K562 (cell line): ENCODE results near the gene PALMD. TPM values are rescaled to one million over a fixed set of nuclear protein-coding genes. Genes with fewer than 3 reads are reported as not detected.

ENCODE experiments used
- ADNP ChIP-seq: fragments of 200-800 bp; sonication (Bioruptor generic); IDR thresholded peaks from 2 replicates; pipeline ENCODE4 v1.6.1; 2016; ENCODE audit warnings: missing genetic modification characterization, missing compliant biosample characterization
- ARNT ChIP-seq, 2 experiments: fragments of 450-650 bp; IDR thresholded peaks; 2 replicates each; pipeline ENCODE4 v1.6.1; 2016; ENCODE audit warnings: mild to moderate bottlenecking in 1 of 2
- CBFA2T2 ChIP-seq: fragments of 450-650 bp; conservative IDR thresholded peaks from 2 replicates; pipeline ENCODE4 v1.6.1; 2017; ENCODE audit warnings: mild to moderate bottlenecking
- CBX1 ChIP-seq: sonication (generic); IDR thresholded peaks from 2 replicates; pipeline ENCODE4 v1.6.1; 2016; ENCODE audit warnings: antibody characterized with exemption, low read depth, mild to moderate bottlenecking
- ELF4 ChIP-seq: fragments of 450-650 bp; formaldehyde crosslinking; IDR thresholded peaks from 2 replicates; pipeline ENCODE4 v1.4.0; 2022; ENCODE audit warnings: missing genetic modification characterization
- FOSL1 ChIP-seq: fragments of 200-800 bp; sonication (Bioruptor generic); conservative IDR thresholded peaks from 2 replicates; pipeline ENCODE4 v1.6.1; 2016; ENCODE audit warnings: missing genetic modification characterization, missing compliant biosample characterization
- FOXA1 ChIP-seq: fragments of 450-650 bp; IDR thresholded peaks from 2 replicates; pipeline ENCODE4 v1.6.1; 2016; ENCODE audit warnings: mild to moderate bottlenecking, borderline replicate concordance
- MEF2D ChIP-seq: conservative IDR thresholded peaks from 2 replicates; pipeline ENCODE4 v1.6.1; 2016; ENCODE audit warnings: low read depth, missing genetic modification characterization, missing compliant biosample characterization
- NFIC ChIP-seq: fragments of 450-650 bp; IDR thresholded peaks from 2 replicates; pipeline ENCODE4 v1.6.1; 2017; ENCODE audit warnings: mild to moderate bottlenecking, inconsistent platforms
- RFX1 ChIP-seq: fragments of 450-650 bp; IDR thresholded peaks from 2 replicates; pipeline ENCODE4 v1.6.1; 2016; ENCODE audit warnings: mild to moderate bottlenecking, moderate library complexity
- SMAD3 ChIP-seq: fragments of 450-650 bp; formaldehyde crosslinking; conservative IDR thresholded peaks from 2 replicates; pipeline ENCODE4 v1.4.0; 2020; ENCODE audit warnings: mild to moderate bottlenecking
- SOX6 ChIP-seq: fragments of 450-650 bp; IDR thresholded peaks from 2 replicates; pipeline ENCODE4 v1.6.1; 2014; ENCODE audit warnings: mild to moderate bottlenecking
- SRSF7 ChIP-seq: fragments of 200-400 bp; formaldehyde crosslinking; optimal IDR thresholded peaks from 2 replicates; pipeline ENCODE3; 2017; ENCODE audit warnings: mild to moderate bottlenecking, low read depth, low read length
- TAL1 ChIP-seq: fragments of 450-650 bp; IDR thresholded peaks from 2 replicates; pipeline ENCODE4 v1.6.1; 2016; ENCODE audit warnings: mild to moderate bottlenecking
- TEAD2 ChIP-seq: fragments of 450-650 bp; IDR thresholded peaks from 2 replicates; pipeline ENCODE4 v1.6.1; 2016; ENCODE audit warnings: missing genetic modification characterization, control low read depth, missing compliant biosample characterization
- XRCC5 ChIP-seq: fragments of 200-400 bp; formaldehyde crosslinking; IDR thresholded peaks from 2 replicates; pipeline ENCODE4 v1.6.1; 2017; ENCODE audit warnings: low read depth, mild to moderate bottlenecking, low read length
- ZNF830 ChIP-seq: fragments of 250-450 bp; sonication (Bioruptor Pico); IDR thresholded peaks from 2 replicates; pipeline ENCODE4 v1.5.0; 2021; ENCODE audit warnings: mild to moderate bottlenecking
- polyA plus RNA-seq, 8 experiments: library from polyadenylated mRNA; depleted of rRNA in 4 of 8; stranded (reverse) in 5 of 8; unstranded in 3 of 8; fragments of >200 nt; fragmentation: Nextera tagmentation in 2 of 8; fragmentation: Illumina TruSeq in 1 of 8; extraction: Ambion mirVana in 2 of 8; extraction: Trizol in 1 of 8; gene quantifications; 2 replicates each; pipeline versions ENCODE4 v1.2.1 to v1.2.3, GENCODE V29; 2011 to 2014; ENCODE audit warnings: inconsistent platforms in 1 of 8, missing spikeins in 1 of 8
- total RNA-seq, 7 experiments: library from RNA; depleted of rRNA in 6 of 7; stranded (reverse); fragments of >200 nt in 6 of 7; fragmentation: Illumina TruSeq in 2 of 7; extraction: Trizol in 2 of 7; gene quantifications; 2 replicates each; pipeline versions ENCODE4 v1.2.1 to v1.2.3, GENCODE V29; 2011 to 2021; ENCODE audit warnings: low replicate concordance in 1 of 7
- TF ChIP-seq, protein P1 (sequence below), 3 experiments: fragments of 200-800 bp in 1 of 3; fragments of 250-450 bp in 1 of 3; fragments of 450-650 bp in 1 of 3; sonication (Bioruptor Pico) in 1 of 3; sonication (Bioruptor generic) in 1 of 3; formaldehyde crosslinking in 1 of 3; IDR thresholded peaks; 2 replicates each; pipeline versions ENCODE4 v1.6.1 to v1.8.0; 2016 to 2022; ENCODE audit warnings: mild to moderate bottlenecking in 2 of 3, missing genetic modification characterization in 2 of 3, missing compliant biosample characterization in 1 of 3, moderate library complexity in 1 of 3
- TF ChIP-seq, protein P2 (sequence below), 3 experiments: fragments of 200-800 bp in 1 of 3; sonication (Bioruptor generic) in 1 of 3; sonication (generic) in 1 of 3; formaldehyde crosslinking in 1 of 3; IDR thresholded peaks; 2 replicates each; pipeline versions ENCODE4 v1.6.1 to v1.8.0; 2016 to 2022; ENCODE audit warnings: mild to moderate bottlenecking in 2 of 3, missing compliant biosample characterization in 2 of 3, missing genetic modification characterization in 2 of 3, missing genetic modification reagents in 1 of 3
- TF ChIP-seq, protein P3 (sequence below): IDR thresholded peaks from 3 replicates; pipeline ENCODE4 v1.6.1; 2011; ENCODE audit warnings: borderline replicate concordance, mild to moderate bottlenecking, moderate library complexity; ENCODE audit not compliant: insufficient read length; ENCODE audit errors: extremely low read depth
- TF ChIP-seq, protein P4 (sequence below): fragments of 450-650 bp; formaldehyde crosslinking; IDR thresholded peaks from 2 replicates; pipeline ENCODE4 v1.4.0; 2020; ENCODE audit warnings: mild to moderate bottlenecking

The PALMD gene
- total and polyA plus RNA-seq, 9 of the 15 experiments (the other 6 are each of a cell fraction or from before 2014, with no cell fraction given): 2.7 to 13.5 (median 5.4) TPM

DNA sequence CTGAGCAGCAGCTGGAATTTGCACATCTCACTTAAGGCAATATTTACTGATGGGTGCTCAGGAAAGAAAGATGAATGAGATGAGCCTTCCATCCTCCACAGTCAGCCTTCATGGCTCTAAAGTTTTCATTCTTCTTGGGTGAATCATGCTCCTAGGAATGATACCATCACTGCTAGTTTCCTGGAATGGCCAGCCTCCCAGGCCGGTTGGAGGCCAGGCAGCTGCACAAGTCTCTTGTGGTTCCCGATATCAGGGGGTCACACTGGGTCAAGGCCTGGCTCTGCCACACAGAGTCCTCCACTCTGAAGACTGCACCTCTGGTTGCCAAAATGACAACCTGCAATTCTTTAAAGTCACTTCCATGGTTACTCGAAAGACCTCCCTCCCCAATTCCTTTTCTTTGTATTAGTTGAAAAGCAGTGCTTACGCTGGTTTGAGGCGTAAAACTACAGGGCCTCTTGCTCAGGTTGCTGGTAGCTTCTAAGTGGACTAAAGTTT is 46.2 kb upstream of the PALMD start (continued):
- TF ChIP-seq, protein P1, sequence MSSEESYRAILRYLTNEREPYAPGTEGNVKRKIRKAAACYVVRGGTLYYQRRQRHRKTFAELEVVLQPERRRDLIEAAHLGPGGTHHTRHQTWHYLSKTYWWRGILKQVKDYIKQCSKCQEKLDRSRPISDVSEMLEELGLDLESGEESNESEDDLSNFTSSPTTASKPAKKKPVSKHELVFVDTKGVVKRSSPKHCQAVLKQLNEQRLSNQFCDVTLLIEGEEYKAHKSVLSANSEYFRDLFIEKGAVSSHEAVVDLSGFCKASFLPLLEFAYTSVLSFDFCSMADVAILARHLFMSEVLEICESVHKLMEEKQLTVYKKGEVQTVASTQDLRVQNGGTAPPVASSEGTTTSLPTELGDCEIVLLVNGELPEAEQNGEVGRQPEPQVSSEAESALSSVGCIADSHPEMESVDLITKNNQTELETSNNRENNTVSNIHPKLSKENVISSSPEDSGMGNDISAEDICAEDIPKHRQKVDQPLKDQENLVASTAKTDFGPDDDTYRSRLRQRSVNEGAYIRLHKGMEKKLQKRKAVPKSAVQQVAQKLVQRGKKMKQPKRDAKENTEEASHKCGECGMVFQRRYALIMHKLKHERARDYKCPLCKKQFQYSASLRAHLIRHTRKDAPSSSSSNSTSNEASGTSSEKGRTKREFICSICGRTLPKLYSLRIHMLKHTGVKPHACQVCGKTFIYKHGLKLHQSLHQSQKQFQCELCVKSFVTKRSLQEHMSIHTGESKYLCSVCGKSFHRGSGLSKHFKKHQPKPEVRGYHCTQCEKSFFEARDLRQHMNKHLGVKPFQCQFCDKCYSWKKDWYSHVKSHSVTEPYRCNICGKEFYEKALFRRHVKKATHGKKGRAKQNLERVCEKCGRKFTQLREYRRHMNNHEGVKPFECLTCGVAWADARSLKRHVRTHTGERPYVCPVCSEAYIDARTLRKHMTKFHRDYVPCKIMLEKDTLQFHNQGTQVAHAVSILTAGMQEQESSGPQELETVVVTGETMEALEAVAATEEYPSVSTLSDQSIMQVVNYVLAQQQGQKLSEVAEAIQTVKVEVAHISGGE (CRISPR knock-in tag; IDR thresholded peaks at IDR 0.05): no peak
- peak; percentile 67; the same call in 1 of the 2 replicates for TF ChIP-seq ADNP (tag)
- TF ChIP-seq XRCC5: peak; percentile 81
- peak; percentile 84 for TF ChIP-seq CBFA2T2
- TF ChIP-seq TEAD2 (tag): peak; percentile 80; the same call in 1 of the 2 replicates
- TF ChIP-seq RFX1: peak; percentile 53; the same call in 1 of the 2 replicates
- 0 out of 2 replicates have a peak, but pooled peaks have one; percentile 32 for TF ChIP-seq MEF2D (tag)
- TF ChIP-seq ZNF830 (CRISPR knock-in tag): no peak
- TF ChIP-seq CBX1: peak; percentile 80; the same call in 1 of the 2 replicates
- TF ChIP-seq ELF4: 0 out of 2 replicates have a peak, but pooled peaks have one; percentile 9
- TF ChIP-seq, protein P2, sequence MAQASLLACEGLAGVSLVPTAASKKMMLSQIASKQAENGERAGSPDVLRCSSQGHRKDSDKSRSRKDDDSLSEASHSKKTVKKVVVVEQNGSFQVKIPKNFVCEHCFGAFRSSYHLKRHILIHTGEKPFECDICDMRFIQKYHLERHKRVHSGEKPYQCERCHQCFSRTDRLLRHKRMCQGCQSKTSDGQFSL (CRISPR knock-in tag; IDR thresholded peaks at IDR 0.05): no peak
- TF ChIP-seq, protein P2 (tag; IDR thresholded peaks at IDR 0.05): no peak
- TF ChIP-seq FOXA1: no peak
- peak; percentile 98 for TF ChIP-seq FOSL1
- TF ChIP-seq, protein P3, sequence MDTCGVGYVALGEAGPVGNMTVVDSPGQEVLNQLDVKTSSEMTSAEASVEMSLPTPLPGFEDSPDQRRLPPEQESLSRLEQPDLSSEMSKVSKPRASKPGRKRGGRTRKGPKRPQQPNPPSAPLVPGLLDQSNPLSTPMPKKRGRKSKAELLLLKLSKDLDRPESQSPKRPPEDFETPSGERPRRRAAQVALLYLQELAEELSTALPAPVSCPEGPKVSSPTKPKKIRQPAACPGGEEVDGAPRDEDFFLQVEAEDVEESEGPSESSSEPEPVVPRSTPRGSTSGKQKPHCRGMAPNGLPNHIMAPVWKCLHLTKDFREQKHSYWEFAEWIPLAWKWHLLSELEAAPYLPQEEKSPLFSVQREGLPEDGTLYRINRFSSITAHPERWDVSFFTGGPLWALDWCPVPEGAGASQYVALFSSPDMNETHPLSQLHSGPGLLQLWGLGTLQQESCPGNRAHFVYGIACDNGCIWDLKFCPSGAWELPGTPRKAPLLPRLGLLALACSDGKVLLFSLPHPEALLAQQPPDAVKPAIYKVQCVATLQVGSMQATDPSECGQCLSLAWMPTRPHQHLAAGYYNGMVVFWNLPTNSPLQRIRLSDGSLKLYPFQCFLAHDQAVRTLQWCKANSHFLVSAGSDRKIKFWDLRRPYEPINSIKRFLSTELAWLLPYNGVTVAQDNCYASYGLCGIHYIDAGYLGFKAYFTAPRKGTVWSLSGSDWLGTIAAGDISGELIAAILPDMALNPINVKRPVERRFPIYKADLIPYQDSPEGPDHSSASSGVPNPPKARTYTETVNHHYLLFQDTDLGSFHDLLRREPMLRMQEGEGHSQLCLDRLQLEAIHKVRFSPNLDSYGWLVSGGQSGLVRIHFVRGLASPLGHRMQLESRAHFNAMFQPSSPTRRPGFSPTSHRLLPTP: no peak
- TF ChIP-seq TAL1: peak; percentile 72
- 0 out of 2 replicates have a peak, but pooled peaks have one; percentile 4 for TF ChIP-seq SMAD3 (CRISPR knock-in tag)
- peak; percentile 69 to 83; a peak in 2 of 4 replicates for TF ChIP-seq ARNT (IDR thresholded peaks at IDR 0.05)
- TF ChIP-seq, protein P4, sequence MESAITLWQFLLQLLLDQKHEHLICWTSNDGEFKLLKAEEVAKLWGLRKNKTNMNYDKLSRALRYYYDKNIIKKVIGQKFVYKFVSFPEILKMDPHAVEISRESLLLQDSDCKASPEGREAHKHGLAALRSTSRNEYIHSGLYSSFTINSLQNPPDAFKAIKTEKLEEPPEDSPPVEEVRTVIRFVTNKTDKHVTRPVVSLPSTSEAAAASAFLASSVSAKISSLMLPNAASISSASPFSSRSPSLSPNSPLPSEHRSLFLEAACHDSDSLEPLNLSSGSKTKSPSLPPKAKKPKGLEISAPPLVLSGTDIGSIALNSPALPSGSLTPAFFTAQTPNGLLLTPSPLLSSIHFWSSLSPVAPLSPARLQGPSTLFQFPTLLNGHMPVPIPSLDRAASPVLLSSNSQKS (CRISPR knock-in tag): no peak
- TF ChIP-seq SOX6: peak; percentile 90
- no peak for TF ChIP-seq SRSF7
- peak; percentile 69 for TF ChIP-seq NFIC
